ENCODE measurements around the gene DEFB110. TPM values are rescaled to one million over a fixed set of nuclear protein-coding genes. Genes with fewer than 3 reads are reported as not detected.
A peak's percentile ranks its signal among the peaks of the same experiment; 100 is the strongest.

The DEFB110 gene
- total RNA-seq (ENCODE audit: low replicate concordance): not detected in 2 replicates

DNA sequence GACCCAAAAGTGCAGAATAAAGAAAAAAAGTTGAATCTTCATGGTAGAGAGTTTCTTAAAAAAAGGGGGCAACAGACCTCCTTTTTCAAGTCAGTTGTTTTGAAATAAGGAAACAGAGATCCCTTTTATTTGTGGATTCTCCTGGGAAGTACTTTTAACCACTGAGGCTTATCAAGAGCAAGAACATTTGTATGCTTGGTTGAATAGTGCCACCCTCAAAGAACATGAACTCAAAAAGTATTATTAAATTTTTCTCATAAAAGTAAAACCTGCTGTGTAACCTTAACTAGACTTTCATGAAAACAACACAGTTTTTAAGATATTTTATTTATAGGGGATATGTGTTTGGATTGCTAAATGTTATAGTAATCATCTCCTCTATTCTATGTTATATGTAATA lies at the start of gene DEFB110:
Gene DEFB110 (minus strand): TSS at position 101 of the 400 bp plus-strand sequence. CDS start 59 bp downstream, at position 42.
- no peaks in the 10 kb centered on the region for H3K9me3 Mint-ChIP-seq
- TF ChIP-seq CTCF (IDR thresholded peaks at IDR 0.05) (no peak), EZH2phosphoT487 (IDR thresholded peaks at IDR 0.05) (no peak), EZH2 (IDR thresholded peaks at IDR 0.05) (no peak)
- no peaks in the 10 kb centered on the region for H3K27me3 ChIP-seq
- H3K36me3 ChIP-seq: no peaks in the 10 kb centered on the region
- H4K20me1 ChIP-seq (ENCODE audit: low read depth): no peaks in the 10 kb centered on the region
- no peak for DNase-seq (ENCODE audit: low spot score)
- H3K27ac Mint-ChIP-seq: no peak within 1 kb of the TSS
- H3K4me3 Mint-ChIP-seq: no peak within 1 kb of the TSS
- no peaks in the 10 kb centered on the region for H3K4me1 ChIP-seq
- H3K9me3 ChIP-seq (ENCODE audit: low read depth): no peaks in the 10 kb centered on the region
- no peak within 1 kb of the TSS for H3K9ac ChIP-seq
- no peaks in the 10 kb centered on the region for H3K27me3 Mint-ChIP-seq (ENCODE audit: insufficient read depth, low read depth)
- H3K36me3 Mint-ChIP-seq: no peaks in the 10 kb centered on the region
- H3K4me3 ChIP-seq: no peak within 1 kb of the TSS
- no peak within 1 kb of the TSS for H3K27ac ChIP-seq
- H3K4me2 ChIP-seq: no peak within 1 kb of the TSS
- H3K79me2 ChIP-seq (ENCODE audit: low read depth): no peaks in the 10 kb centered on the region
- H2AFZ ChIP-seq (replicated peaks): no peak within 1 kb of the TSS
- H3F3A ChIP-seq (ENCODE audit: low read depth): no peaks in the 10 kb centered on the region
- H3K4me1 Mint-ChIP-seq: no peaks in the 10 kb centered on the region

- no peak for TF ChIP-seq EZH2 (IDR thresholded peaks at IDR 0.05)
- no peak for TF ChIP-seq EZH2phosphoT487 (IDR thresholded peaks at IDR 0.05)
- TF ChIP-seq CTCF (IDR thresholded peaks at IDR 0.05): no peak
- no peak for DNase-seq (ENCODE audit: low spot score)
- Mint-ChIP-seq H3K4me1 (no peaks in the 10 kb centered on the region), H3K27ac (no peak overlapping the region), H3K4me3 (no peak overlapping the region), H3K9me3 (no peaks in the 10 kb centered on the region), H3K36me3 (no peaks in the 10 kb centered on the region), H3K27me3 (ENCODE audit: insufficient read depth, low read depth) (peaks cover 3% of the 10 kb centered on the region)
- no peaks in the 10 kb centered on the region for H3K27me3 ChIP-seq
- no peak overlapping the region for H3K27ac ChIP-seq
- no peaks in the 10 kb centered on the region for H3F3A ChIP-seq (ENCODE audit: low read depth)
- no peaks in the 10 kb centered on the region for H3K4me1 ChIP-seq
- H3K9ac ChIP-seq: no peak overlapping the region
- H3K4me3 ChIP-seq: no peak overlapping the region
- no peaks in the 10 kb centered on the region for H3K79me2 ChIP-seq (ENCODE audit: low read depth)
- H3K36me3 ChIP-seq: no peaks in the 10 kb centered on the region
- no peak overlapping the region for H3K4me2 ChIP-seq
- no peaks in the 10 kb centered on the region for H4K20me1 ChIP-seq (ENCODE audit: low read depth)
- H2AFZ ChIP-seq (replicated peaks): no peak overlapping the region
- no peaks in the 10 kb centered on the region for H3K9me3 ChIP-seq (ENCODE audit: low read depth)
Measured at GRCh38 chr6:50070101-50070500, 48.3 kb upstream of the DEFB110 start.

- Mint-ChIP-seq H3K9me3 (no peaks in the 10 kb centered on the region), H3K4me3 (no peak overlapping the region), H3K4me1 (no peaks in the 10 kb centered on the region), H3K27me3 (ENCODE audit: insufficient read depth, low read depth) (no peaks in the 10 kb centered on the region), H3K27ac (no peak overlapping the region), H3K36me3 (no peaks in the 10 kb centered on the region)
- Histone ChIP-seq H3K4me2 (no peak overlapping the region), H3K4me3 (no peak overlapping the region), H3K79me2 (ENCODE audit: low read depth) (no peaks in the 10 kb centered on the region), H3K27ac (no peak overlapping the region), H4K20me1 (ENCODE audit: low read depth) (no peaks in the 10 kb centered on the region), H3K27me3 (no peaks in the 10 kb centered on the region), H3K9me3 (ENCODE audit: low read depth) (no peaks in the 10 kb centered on the region), H3K36me3 (no peaks in the 10 kb centered on the region), H2AFZ (replicated peaks) (no peak overlapping the region), H3K9ac (no peak overlapping the region), H3K4me1 (no peaks in the 10 kb centered on the region), H3F3A (ENCODE audit: low read depth) (no peaks in the 10 kb centered on the region)
- DNase-seq (ENCODE audit: low spot score): peak; percentile 47
- TF ChIP-seq CTCF (IDR thresholded peaks at IDR 0.05) (peak; percentile 79), EZH2phosphoT487 (IDR thresholded peaks at IDR 0.05) (no peak)
Measured at GRCh38 chr6:50062051-50062450, 40.3 kb upstream of the DEFB110 start.

Measured in neural progenitor cell (in vitro differentiated cells).